SIG-M5 treated with dmso at 0.1 percent for 504 hours (cell line): ENCODE data around the gene CROCC2.

ENCODE experiments used
- DNase-seq: peaks from one replicate; lab custom pipeline; 2025; ENCODE audit not compliant: unreplicated experiment; lab: John Stamatoyannopoulos, UW

Gene CROCC2

DNA sequence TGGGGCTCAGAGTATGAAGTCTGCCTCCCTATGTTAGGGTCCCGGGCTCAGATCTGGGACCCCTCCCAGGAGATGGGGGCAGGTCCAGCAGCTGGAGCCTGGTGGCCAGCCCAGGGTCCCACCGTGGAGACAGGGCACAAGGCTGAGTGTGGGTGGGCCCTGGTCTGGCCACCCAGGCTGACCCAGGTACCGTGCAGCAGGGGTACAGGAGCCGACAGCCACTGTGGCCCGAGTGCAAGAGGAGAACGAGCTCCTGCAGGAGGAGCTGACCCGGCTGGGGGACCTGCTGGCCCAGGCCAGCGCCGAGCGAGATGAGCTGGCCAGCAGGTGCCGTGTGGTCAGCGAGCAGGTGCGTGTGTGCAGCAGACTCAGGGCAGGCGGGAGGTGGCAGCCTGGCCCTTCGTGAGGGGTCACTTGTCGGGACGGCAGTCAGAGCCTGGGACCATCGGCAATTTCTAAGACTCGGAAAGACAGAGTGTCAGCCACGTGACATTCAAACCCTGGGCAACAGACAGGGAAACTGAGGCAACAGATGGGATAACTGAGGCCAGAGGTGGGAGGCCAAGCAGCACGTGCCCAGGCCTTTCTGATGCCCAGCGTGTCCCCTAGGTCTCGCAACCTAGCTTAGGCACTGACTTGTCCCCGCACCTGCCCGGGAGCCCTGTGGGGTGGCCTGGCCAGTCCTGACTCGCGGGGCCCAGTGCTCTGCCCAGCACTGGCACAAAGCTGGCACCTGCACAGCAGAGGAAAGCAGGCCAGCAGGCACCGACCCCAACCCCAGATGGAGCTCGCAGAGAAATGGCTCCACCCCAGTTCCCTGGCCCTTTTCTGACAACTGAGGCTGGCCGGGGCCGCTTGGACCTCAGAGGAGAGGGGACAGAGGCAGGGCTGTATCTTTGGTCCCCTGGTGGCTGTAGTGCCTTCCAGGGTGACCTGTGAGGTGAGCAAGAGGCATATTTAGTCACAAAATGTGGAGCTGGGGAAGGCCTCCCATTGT lies 13.9 kb downstream of the CROCC2 start:
- no peak for DNase-seq

DNA sequence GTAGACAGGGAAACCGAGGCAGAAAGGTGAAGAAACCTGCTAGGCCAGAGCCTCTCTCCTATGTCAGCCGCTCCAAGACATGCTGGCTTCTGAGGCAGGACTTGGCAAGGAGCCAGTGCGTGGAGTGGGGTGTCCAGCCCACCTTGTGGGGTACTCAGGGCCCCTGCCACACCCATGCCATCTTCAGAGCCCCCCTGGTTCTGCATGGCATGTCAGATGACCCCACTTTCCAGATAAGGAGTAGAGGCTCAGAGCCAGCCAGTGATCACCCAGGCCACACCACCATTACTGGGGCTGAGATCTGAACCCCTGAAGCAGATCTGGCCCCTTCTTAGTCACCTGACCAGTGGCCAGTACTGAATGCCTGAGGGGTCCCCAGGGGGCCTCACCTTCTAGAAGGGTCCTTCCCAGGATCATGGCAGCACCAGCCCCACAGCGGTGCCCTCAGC lies 14.7 kb downstream of the CROCC2 start:
- no peak for DNase-seq

DNA sequence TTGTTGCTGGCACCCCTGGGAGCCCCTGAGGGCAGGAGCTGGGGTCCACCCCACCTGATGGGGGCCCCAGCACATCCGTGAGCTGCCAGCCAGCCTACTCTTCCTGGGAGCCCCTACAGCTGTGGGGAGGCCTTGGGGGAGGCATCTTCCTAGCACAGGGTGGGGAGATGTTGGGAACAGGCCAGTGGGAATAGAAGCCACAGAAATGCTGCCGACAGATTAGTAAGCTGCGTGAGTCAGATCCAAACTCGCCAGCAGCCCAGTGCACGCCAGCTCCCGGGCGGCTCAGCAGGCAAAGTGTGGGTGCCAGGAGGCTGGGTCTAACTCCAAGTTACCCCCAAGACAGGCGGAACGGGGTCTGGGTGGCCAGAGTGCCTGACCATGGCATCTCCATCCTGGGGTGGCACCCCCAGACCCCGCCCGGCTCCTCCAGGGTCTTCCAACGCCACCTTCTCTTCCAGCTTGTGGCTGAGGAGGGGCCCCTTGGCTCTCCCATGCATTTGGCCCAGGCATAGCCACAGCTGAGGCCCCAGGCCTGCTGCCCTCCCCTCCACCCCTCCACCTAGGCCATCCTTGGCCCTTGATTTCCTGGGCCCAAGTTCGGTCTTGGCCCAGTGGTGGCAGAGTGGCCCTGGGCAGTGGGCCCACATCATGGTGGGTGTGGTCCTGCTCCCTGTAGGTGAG lies 15.3 kb downstream of the CROCC2 start:
- DNase-seq: no peak

DNA sequence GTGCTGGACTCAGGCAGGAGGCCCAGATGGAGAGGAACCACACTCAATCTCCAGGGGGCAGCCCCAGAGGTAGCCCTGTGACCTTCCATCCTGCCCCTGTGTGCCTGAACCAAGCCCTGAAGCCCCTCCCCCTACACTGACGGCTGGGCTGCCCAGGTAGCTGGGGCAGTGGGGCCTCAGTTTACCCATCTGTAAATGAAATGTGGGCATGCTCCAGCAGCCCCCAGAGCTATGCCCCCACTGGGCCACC lies 15.8 kb downstream of the CROCC2 start:
- DNase-seq: no peak

DNA sequence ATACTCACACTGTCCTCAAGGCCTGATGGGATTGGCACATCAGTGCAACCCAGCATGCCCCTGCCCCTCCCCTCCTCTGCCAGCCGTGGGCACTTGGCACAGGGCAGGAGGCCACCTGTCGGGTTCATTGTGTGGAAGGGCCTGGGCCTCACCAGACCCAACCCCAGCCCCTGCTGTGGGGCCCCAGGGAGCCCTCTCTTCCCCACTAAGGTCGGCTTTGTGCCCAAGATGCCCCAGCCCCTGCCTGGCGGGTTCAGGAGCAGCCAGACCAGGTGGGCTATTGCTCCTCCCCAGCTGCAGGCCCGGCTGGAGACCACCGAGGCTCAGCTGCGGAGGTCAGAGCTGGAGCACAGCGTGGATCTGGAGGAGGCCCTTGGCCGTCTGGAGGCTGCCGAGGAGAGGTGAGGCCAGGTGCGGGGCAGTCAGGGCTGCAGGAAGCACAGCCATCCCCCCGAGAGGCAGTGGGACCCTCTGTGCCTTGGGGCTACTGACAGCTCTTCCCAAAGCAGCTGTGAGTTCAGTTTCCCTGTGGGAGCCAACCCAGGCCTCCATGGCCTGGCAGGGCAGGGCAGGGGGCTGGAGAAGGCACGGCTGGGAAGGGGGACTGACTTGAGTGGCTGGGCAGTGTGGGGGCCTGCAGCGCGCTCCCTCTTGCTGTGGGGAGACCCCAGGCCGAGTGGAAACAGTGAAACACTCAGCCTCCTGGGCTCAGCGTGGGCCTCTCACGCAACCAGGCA lies 16.3 kb downstream of the CROCC2 start:
- DNase-seq: no peak

DNA sequence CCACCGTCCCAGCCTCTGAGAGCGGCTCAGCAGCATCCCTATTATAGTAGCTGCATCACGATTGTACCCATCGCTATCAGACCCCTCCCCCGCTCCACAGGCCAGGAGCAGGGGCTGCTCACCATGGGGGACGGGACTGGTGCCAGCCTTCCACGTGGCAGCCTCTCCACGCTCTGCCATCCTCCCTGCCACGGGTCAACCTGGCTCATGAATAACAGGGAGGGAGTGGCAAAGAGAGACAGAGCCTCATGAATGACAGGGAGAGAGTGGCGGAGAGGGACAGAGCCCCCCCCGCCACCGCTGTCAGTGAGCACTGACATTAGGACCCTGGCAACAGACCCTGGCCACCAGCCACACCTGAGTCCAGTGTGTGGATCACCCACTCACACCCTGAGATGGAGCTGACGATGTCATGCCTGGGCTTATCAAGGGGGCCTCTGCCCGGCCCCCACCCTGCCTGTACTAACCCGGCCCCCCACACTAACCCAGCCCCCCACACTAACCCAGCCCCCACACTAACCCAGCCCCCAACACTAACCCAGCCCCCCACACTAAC lies 16.9 kb downstream of the CROCC2 start:
- DNase-seq: no peak

DNA sequence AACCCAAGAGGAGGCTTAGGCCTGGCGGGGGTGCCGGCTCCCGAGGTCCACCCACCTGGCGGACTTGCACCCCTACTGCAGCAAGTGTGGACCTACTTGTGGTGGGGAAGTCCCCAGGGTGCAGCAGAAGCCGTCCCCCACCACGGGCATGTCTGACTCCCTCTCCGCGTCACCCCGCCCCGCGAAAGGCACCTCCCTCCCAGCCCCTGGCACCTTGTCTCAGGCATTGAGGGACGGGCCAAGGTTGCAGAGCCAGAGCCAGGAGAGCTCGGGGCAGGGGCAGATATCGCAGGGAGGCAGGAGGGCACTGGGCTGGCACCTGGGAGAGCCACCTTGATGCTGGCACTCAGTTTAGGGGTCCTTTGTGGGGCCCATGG lies 19.0 kb downstream of the CROCC2 start:
- DNase-seq: no peak

DNA sequence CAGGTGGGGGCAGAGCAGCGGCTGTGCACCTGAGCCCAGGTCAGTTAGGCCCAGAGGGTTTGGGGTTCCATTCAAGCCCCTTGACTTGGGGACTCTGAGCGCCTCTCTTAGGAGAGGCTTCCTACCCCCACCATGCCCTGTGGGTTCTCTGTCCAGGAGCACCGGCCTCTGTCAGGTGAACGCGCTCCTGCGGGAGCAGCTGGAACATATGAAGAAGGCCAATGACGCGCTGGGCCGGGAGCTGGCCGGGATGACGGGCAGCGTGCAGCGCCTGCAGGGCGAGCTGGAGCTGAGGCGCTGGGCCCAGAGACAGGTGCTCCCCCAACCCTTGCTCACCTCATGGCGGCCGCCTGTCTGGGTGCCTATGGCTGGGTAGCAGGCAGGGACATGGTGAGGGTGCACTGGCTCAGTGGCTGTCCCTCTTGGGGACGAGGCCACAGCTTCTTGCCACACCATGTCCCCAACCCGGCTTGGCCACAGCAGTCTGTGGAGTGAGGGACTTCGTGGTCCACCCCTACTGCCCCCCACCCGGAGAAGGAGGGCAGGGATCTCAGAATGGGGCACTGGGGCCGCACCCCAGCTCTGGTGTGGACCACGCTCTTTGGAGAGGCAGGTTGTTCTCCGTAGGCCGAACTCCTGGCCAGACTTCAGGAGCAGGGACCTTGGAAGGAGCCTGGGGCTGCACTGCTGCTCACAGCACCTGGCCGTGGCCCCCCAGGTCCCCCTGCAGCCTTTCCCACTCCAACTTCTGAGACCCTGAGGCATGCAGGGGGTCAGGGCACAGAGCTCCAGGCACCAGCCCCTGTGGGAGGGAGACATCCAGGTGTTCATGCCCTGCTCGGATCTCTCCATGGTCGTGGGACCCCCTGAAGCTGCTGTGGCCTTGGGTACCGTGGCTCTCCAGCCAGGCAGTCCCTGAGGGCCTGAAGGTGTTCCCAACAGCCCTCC lies 19.7 kb downstream of the CROCC2 start:
- DNase-seq: no peak

DNA sequence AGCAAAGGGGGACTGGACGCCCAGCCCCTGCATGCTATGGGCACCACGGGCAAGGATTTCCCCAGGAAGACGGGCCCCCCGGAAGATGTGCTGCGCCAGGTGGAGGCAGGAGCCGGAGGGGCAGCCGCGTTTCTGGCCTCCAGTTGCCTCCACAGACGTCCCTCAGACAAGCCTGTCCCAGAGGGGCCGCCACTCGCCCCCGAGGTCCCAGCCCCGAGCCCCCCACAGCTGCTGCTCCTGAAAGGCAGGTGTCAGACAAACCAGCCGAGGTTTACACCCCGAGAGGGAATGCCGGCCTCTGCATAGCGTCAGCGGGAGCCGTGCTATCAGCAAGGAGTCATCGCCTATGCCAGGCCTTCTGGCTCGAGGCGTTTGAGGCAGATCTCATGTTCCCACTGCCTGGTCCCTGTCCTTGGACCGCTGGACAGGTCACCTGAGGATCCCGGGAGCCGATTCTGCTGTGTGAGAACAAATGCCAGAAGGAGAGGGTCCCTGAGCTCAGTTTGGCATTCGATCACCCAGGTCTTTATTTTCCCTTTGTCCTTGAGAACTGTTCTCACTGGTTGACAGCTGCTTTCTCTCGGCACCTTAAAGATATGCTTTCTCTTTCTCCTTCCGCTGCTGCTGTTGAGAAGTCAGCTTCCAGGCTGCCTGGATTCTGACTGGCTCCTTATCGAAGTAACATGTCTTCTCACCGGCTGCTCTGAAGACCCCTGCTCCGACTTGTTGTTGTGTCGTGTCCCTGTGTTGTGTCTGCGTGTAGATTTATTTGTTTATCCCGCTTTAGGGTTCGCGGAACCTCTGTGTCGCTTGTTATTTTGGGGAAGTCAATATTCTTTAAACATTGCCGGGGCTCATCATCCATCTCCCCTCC lies 20.6 kb downstream of the CROCC2 start:
- DNase-seq: no peak

DNA sequence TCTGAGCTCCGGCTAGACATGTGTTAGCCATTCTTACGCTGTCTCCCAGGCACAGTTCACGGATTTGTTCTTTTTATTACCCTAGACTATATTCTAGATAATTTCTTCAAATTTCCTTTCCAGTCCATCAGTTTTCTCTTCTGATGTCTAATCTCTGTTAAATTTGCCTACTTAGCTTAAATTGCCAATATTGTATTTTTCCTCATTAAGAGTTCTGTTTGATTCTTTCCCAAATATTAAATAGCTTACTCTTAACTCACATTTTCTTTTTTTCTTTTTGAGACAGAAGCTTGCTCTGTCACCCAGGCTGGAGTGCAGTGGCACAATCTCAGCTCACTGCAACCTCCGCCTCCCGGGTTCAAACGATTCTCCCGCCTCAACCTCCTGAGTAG lies 21.2 kb downstream of the CROCC2 start:
- no peak for DNase-seq

DNA sequence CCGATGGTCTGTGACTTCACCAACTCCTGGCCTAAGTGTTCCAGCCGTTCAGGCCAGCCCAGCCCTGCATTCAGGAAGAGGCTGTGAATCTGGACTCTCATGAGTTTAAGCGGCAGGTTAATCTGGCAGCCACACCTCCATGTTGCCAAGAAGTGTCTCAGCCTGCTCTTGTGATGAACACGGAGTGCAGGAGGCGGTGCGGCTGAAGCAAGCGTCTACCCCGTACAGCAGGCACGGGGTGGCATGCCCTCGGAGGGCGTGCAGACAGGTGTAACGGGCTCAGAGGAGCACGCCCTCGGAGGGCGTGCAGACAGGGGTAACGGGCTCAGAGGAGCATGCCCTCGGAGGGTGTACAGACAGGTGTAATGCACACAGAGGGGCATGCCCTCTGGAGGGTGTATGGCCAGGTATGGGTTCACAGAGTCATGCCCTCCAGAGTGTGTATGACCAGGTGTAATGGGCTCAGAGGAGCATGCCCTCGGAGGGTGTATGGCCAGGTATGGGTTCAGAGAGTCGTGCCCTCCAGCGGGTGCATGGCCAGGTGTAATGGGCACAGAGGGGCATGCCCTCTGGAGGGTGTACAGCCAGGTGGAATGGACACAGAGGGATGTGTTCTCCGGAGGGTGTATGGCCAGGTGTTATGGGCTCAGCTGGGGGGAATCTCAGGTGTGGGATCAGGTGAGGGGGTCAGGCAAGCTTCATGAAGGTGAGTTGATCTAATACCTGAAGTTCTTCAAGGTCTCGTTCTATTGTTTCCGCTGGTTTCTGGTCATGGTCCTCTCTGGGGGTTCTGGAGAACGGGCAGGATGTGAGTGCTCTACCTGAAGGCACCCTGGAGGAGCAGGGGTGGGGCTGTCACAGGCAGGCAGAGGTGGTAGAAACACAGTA lies 22.6 kb downstream of the CROCC2 start:
- no peak for DNase-seq

DNA sequence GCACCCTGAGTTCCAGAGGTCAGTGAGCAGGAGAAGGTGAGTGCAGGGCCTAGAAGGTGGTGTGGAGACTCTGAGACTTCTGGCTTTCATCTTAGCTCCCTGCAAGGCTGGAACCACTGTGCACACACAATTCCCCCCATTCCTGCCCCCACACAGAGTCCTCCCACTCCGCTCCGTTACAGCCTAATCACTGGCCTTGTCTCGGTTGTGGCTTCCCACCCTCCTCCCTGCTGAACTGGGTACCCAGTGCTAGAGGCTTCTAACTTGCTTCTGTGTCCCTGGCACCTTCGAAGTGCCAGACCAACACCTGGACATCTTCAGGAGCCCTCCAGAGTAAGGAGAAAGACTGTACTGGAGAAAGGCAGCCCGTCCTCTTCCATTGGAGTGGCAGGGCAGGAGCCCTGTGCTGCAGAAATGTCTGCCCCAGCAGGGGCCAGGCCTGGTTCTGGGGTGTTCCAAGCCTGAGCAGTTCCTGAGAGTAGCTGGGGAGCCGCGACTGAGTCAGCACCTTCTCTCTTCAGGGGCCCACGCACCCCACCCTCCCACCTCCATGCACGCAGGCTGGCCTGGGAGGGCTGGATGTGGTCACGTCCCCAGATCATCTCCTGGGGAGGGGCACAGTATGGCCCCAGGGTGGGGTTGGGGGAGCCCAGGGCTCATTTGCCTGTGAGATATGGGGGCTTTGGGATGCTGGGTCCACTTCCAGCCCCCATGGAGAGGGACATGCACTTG lies 23.4 kb downstream of the CROCC2 start:
- no peak for DNase-seq

DNA sequence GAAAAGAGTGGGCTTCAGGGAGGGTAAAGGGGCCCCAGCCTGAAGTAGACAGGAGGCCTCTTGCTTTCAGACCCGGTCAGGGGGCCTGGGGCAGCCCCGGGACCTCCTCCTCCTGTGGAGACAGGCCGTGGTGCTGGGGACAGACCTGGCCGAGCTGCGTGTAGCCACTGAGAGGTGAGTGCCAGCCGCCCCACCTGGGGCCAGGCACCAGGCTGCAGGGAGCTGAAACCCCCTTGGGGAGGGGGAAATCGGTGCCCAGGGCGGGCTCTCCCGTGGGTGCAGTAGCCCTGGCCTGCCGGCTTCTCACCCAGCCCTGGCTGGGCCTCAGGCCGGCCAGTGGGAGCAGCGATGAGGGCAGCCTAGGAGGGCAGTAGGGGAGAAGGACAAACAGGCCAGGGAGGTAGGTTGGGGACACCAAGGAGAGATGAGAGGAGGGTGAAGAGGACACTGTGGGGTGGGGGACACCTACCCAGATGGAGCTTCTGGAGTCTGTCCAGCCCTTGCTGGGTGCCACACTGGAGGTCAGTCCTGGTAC lies 24.0 kb downstream of the CROCC2 start:
- no peak for DNase-seq

DNA sequence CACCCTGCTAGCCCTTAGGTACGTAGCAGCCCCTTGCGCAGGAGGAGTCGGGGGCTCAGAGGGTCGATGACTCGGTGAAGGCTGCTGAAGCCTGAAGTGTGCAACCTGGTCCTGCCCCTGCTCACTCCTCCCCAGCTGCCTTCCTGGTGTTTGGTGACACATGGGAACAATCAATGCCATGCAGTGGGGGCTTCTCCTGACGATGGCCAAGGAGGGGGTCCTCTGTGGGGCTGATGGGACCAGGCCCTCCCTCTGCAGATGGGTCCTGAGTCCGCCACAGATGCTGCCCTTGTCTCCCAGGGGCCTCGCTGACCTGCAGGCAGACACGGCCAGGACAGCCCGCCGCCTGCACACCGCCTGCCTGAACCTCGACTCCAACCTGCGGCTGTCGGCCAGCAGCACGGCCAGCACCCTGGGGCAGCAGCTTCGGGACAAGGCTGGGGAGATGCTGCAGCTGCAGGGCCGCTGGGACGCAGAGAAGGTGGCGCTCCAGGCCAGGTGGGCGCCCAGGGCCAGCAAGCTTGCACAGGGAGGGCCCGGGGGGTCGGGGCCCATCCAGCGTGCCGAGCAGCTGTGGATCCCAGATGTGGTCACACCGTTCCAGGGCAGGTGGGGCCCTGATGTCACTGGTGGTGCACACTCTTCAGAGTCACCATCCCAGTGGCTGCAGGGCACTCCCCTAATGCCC lies 24.6 kb downstream of the CROCC2 start:
- DNase-seq: no peak

DNA sequence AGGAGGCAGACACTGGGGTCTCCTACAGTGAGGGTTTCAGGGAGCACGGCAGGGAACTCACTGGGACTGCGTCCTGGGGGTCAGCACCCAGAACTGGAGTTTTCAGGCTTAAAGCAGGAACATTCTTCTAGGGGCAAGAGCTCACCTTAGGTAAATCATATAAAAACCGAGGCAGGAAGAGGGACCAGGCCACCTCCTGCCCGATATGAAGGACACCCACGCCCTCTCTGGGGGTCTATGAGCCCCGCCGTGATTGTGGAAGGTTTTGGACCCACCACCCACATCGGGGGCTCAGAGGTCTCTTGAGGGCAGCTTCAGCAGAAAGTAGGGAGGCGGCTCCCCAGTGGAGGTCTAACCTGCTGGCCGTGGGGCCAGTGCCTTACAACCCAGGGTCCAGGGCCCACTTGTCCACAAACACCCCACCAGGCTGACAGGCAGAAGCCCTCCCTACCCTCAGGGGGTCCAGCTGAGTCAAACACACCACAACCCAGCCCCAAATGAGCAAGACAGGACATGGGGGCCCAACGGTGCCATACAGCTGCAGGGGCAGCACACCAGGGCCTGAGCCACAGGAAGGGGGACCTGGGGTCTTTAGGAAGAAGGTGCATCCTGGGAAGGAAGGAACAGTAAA lies 25.3 kb downstream of the CROCC2 start:
- DNase-seq: no peak

DNA sequence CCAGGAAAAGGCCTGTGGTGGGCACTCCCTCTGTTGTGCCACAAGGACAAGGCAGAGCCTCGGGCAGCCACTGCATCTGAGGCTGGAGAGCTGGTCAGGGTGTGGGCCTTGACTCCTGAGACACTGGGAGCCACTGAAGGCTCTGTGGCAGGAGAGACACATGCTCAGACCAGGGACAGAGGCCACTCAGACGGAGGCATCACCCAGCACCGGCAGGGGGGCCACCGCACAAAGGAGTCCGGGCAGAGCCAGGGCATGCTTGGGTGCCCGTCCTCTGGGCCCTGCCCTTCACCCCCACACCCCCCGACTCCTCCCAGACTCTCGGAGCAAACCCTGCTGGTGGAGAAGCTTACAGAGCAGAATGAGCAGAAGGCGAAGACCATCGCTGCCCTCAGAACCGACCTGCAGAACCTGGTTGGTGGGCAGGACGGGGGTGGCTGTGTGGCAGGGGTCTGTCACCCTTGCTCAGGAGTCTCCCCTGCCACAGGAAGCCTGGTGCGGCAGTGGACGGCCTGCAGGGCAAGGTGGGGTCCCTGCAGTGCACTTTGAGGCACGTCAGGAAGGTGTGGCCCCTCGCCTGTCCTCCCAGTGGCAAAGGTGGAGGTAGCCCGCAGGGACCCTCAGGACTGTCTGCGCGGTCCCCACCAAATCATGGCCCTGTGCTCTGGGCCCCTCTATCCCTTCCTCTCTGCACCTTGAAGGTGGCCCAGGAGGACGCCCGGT lies 26.0 kb downstream of the CROCC2 start:
- no peak for DNase-seq
